ENCODE data around the gene TBL1X.
"Not testable (repeated sequence)": the region's sequence is repeated elsewhere in the genome, so short reads cannot be mapped to it uniquely, and the experiment has no call there.

Gene TBL1X

GRCh38 chrX:9500584-9500983 is 35.7 kb downstream of the TBL1X start:
- DNase-seq = no peak

- no peak for DNase-seq
Measured at GRCh38 chrX:9501362-9501761, 36.5 kb downstream of the TBL1X start.

GRCh38 chrX:9503261-9503660 is 38.4 kb downstream of the TBL1X start:
- no peak for DNase-seq

GRCh38 chrX:9510366-9510765 is 45.5 kb downstream of the TBL1X start:
- DNase-seq = no peak

- no peak for DNase-seq
Measured at GRCh38 chrX:9510980-9511379, 46.1 kb downstream of the TBL1X start.

GRCh38 chrX:9515489-9515888 is 50.6 kb downstream of the TBL1X start:
- no peak for DNase-seq

- DNase-seq = no peak
Measured at GRCh38 chrX:9515973-9516538, 51.2 kb downstream of the TBL1X start.

- no peak for DNase-seq
Measured at GRCh38 chrX:9516635-9517034, 51.8 kb downstream of the TBL1X start.

GRCh38 chrX:9518051-9518450 is 53.2 kb downstream of the TBL1X start:
- DNase-seq = no peak

- DNase-seq = no peak
Measured at GRCh38 chrX:9518889-9519288, 54.0 kb downstream of the TBL1X start.

GRCh38 chrX:9519546-9520216 is 54.8 kb downstream of the TBL1X start:
- peak; percentile 2 for DNase-seq

GRCh38 chrX:9520217-9520590 is 55.3 kb downstream of the TBL1X start:
- no peak for DNase-seq

GRCh38 chrX:9522378-9523155 is 57.7 kb downstream of the TBL1X start:
- no peak for DNase-seq

GRCh38 chrX:9525511-9526248 is 60.8 kb downstream of the TBL1X start:
- DNase-seq = no peak

GRCh38 chrX:9526965-9527364 is 62.1 kb downstream of the TBL1X start:
- DNase-seq = no peak

GRCh38 chrX:9528498-9528897 is 63.6 kb downstream of the TBL1X start:
- DNase-seq = no peak

GRCh38 chrX:9529223-9529622 is 64.4 kb downstream of the TBL1X start:
- DNase-seq = no peak

GRCh38 chrX:9530848-9531274 is 66.0 kb downstream of the TBL1X start:
- peak; percentile 88 for DNase-seq

GRCh38 chrX:9532349-9532748 is 67.5 kb downstream of the TBL1X start:
- DNase-seq = peak; percentile 13

GRCh38 chrX:9533611-9534010 is 68.8 kb downstream of the TBL1X start:
- no peak for DNase-seq

GRCh38 chrX:9534686-9535085 is 69.8 kb downstream of the TBL1X start:
- peak; percentile 16 for DNase-seq

GRCh38 chrX:9535101-9535500 is 70.2 kb downstream of the TBL1X start:
- DNase-seq = peak; percentile 3

- DNase-seq = not testable (repeated sequence)
Measured at GRCh38 chrX:9536156-9536555, 71.3 kb downstream of the TBL1X start.

All from fibroblast of skin of back (primary cell).